ENCODE data around the gene MYH4. TPM values are rescaled to one million over a fixed set of nuclear protein-coding genes. Genes with fewer than 3 reads are reported as not detected.

Gene MYH4
- total and polyA plus RNA-seq, 2 of the 13 experiments (the other 11 are each of a cell fraction or from before 2014, with no cell fraction given), result 0.01 to 0.02 TPM

DNA sequence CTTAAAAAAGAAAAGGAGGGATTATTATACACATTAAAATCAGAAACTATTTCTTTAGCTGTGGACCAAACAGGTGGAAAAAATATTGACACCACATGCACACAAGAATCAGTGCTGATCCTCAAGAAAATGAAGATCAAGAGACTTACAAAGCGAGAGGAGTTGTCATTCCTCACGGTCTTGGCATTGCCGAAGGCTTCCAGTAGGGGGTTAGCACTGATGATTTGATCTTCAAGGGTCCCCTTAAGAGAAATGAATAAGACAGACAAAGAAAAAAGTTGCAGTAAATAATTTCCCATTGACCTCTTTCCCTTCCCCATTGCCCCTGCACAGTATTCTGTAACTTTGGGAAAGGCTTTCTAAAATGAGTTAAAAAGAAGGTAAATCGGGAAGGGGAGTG lies 6.0 kb downstream of the MYH4 start (continued):
- TF ChIP-seq, protein P1, sequence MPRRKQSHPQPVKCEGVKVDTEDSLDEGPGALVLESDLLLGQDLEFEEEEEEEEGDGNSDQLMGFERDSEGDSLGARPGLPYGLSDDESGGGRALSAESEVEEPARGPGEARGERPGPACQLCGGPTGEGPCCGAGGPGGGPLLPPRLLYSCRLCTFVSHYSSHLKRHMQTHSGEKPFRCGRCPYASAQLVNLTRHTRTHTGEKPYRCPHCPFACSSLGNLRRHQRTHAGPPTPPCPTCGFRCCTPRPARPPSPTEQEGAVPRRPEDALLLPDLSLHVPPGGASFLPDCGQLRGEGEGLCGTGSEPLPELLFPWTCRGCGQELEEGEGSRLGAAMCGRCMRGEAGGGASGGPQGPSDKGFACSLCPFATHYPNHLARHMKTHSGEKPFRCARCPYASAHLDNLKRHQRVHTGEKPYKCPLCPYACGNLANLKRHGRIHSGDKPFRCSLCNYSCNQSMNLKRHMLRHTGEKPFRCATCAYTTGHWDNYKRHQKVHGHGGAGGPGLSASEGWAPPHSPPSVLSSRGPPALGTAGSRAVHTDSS (CRISPR knock-in tag; conservative IDR thresholded peaks at IDR 0.05), result no peak
- TF ChIP-seq TAF15 (IDR thresholded peaks at IDR 0.05; ENCODE audit: low read depth, low read length, poor library complexity, severe bottlenecking) (no peak), HNRNPK (IDR thresholded peaks at IDR 0.05; ENCODE audit: low read depth, low read length, poor library complexity, severe bottlenecking) (no peak), RXRA (CRISPR knock-in tag; IDR thresholded peaks at IDR 0.05) (no peak)

DNA sequence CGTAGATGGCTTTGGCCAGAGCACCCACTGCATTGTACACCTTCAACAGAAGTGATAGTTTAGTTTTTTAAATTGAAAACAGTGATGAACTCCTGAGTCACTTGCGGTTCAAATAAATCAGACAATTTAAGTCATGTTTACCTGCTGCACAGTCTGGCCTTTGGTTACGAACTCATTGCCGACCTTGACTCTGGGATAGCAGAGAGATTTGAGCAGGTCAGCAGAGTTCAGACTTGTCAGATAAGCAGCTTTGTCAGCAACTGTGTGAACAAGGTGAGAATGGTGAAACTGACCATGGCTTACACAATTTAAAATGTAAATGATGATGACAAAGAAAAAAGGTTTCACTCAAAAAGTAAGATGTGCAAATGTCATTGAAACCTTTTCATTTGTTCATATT lies 9.3 kb downstream of the MYH4 start:
- DNase-seq (ENCODE audit: low spot score) (peak; percentile 67), FAIRE-seq (peak; percentile 39), ATAC-seq (peak; percentile 80)
- no peak overlapping the region for H3K4me3 ChIP-seq (replicated peaks in 1 of 3; ENCODE audit: insufficient read depth in 1 of 3, low read depth in 2 of 3, low read length in 3 of 3)
- peaks cover 0 to 12% of the 10 kb centered on the region in 2 experiments; a peak in 1 of 5 replicates for H3K27me3 ChIP-seq (ENCODE audit: control insufficient read depth in 1 of 2, insufficient read depth in 2 of 2, low read length in 2 of 2)
- ChIA-PET CTCF (ENCODE audit: low intra/inter-chr PET ratio, low total read pairs) (no interaction called here), POLR2A (interaction anchor here (1.4 kb wide), 1 partner anchor 12 kb away, joined by 4 read pairs; no protein-coding TSS in a partner anchor)
- BruUV-seq (replicated peaks), result no TSS peak
- H3K79me2 ChIP-seq (ENCODE audit: insufficient read depth, low read length), result no peaks in the 10 kb centered on the region
- no peak overlapping the region for H3K27ac ChIP-seq (ENCODE audit: extremely low read length, insufficient read depth, low read length)
- H3K36me3 ChIP-seq (replicated peaks in 1 of 2; ENCODE audit: control insufficient read depth in 1 of 2, insufficient read depth in 2 of 2, low read length in 2 of 2), result no peaks in the 10 kb centered on the region
- 12% methylated on average over 4 of the region's 4 CpGs for WGBS (ENCODE audit: low lambda C conversion rate)
- H3K4me1 ChIP-seq (ENCODE audit: insufficient read depth, low read length), result peaks cover 17% of the 10 kb centered on the region
- H3K4me2 ChIP-seq (ENCODE audit: low read depth, low read length), result no peak overlapping the region
- no peaks in the 10 kb centered on the region for H3K9me3 ChIP-seq (ENCODE audit: low read length)
- no peak overlapping the region for H2AFZ ChIP-seq (ENCODE audit: low read length)
- H3K9ac ChIP-seq (ENCODE audit: insufficient read depth, low read depth, low read length), result no peak overlapping the region
- intact Hi-C loops (cut with micrococcal nuclease; ENCODE audit: unreplicated experiment) (no loop called here), in situ Hi-C loops (cut with HindIII; ENCODE audit: extremely low pct_ligation_motif_present, low pct_unique_long_range_greater_than_20kb) (no loop called here)
- no peaks in the 10 kb centered on the region for H4K20me1 ChIP-seq (ENCODE audit: insufficient read depth, low read length)
- no peak for TF ChIP-seq ELF1 (CRISPR knock-in tag; IDR thresholded peaks at IDR 0.05)
- TF ChIP-seq FOXA1 (IDR thresholded peaks at IDR 0.05), result no peak
- TF ChIP-seq FOXA1 (CRISPR knock-in tag; IDR thresholded peaks at IDR 0.05), result peak; percentile 74
- peak; percentile 64; the same call in 1 of the 2 replicates for TF ChIP-seq FOXO1 (CRISPR knock-in tag; IDR thresholded peaks at IDR 0.05)
- 0 out of 2 replicates have a peak, but pooled peaks have one; percentile 10 for TF ChIP-seq GATAD2A (CRISPR knock-in tag; IDR thresholded peaks at IDR 0.05)
- peak; percentile 66 for TF ChIP-seq BCL6 (CRISPR knock-in tag; IDR thresholded peaks at IDR 0.05)
- 0 out of 2 replicates have a peak, but pooled peaks have one; percentile 55 for TF ChIP-seq CBFB (CRISPR knock-in tag; IDR thresholded peaks at IDR 0.05)
- TF ChIP-seq TBL1XR1 (IDR thresholded peaks at IDR 0.05; ENCODE audit: borderline replicate concordance, low read length, partially characterized antibody), result peak; percentile 71
- TF ChIP-seq TCF7 (IDR thresholded peaks at IDR 0.05; ENCODE audit: low read depth), result peak; percentile 29; the same call in 1 of the 2 replicates
- TF ChIP-seq, protein P2, sequence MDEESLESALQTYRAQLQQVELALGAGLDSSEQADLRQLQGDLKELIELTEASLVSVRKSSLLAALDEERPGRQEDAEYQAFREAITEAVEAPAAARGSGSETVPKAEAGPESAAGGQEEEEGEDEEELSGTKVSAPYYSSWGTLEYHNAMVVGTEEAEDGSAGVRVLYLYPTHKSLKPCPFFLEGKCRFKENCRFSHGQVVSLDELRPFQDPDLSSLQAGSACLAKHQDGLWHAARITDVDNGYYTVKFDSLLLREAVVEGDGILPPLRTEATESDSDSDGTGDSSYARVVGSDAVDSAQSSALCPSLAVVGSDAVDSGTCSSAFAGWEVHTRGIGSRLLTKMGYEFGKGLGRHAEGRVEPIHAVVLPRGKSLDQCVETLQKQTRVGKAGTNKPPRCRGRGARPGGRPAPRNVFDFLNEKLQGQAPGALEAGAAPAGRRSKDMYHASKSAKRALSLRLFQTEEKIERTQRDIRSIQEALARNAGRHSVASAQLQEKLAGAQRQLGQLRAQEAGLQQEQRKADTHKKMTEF (CRISPR knock-in tag; IDR thresholded peaks at IDR 0.05), result 0 out of 2 replicates have a peak, but pooled peaks have one; percentile 36
- TF ChIP-seq, protein P3, sequence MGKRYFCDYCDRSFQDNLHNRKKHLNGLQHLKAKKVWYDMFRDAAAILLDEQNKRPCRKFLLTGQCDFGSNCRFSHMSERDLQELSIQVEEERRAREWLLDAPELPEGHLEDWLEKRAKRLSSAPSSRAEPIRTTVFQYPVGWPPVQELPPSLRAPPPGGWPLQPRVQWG (CRISPR knock-in tag; IDR thresholded peaks at IDR 0.05; ENCODE audit: borderline replicate concordance, low read depth), result no peak
- peak; percentile 52; the same call in 1 of the 2 replicates for TF ChIP-seq FOXK1 (CRISPR knock-in tag; IDR thresholded peaks at IDR 0.05; ENCODE audit: borderline replicate concordance, low read depth)
- 0 out of 2 replicates have a peak, but pooled peaks have one; percentile 28 for TF ChIP-seq ZNF7 (CRISPR knock-in tag; IDR thresholded peaks at IDR 0.05)
- peak; percentile 55; the same call in 1 of the 2 replicates for TF ChIP-seq HHEX (CRISPR knock-in tag; IDR thresholded peaks at IDR 0.05)
- peak; percentile 86 for TF ChIP-seq RXRB (CRISPR knock-in tag; IDR thresholded peaks at IDR 0.05; ENCODE audit: borderline replicate concordance)
- TF ChIP-seq NR2F1 (CRISPR knock-in tag; IDR thresholded peaks at IDR 0.05), result peak; percentile 57 to 64; a peak in 2 of 4 replicates
- TF ChIP-seq MED1 (CRISPR knock-in tag; IDR thresholded peaks at IDR 0.05), result peak; percentile 25; the same call in 1 of the 2 replicates
- peak; percentile 82; the same call in 1 of the 2 replicates for TF ChIP-seq GFI1 (CRISPR knock-in tag; IDR thresholded peaks at IDR 0.05; ENCODE audit: borderline replicate concordance)
